GM10248 (cell line): ENCODE measurements around the gene SLC30A5.

Experiments
- CTCF ChIA-PET: fragments of 300-600 bp; sonication (Branson Sonifier 250); formaldehyde crosslinking; extraction: SDS; loops from one replicate; lab custom pipeline; 2021; ENCODE audit warnings: antibody characterized with exemption; lab: Yijun Ruan, JAX
- POLR2A ChIA-PET: fragments of 350-650 bp; sonication (Branson Sonifier 250); formaldehyde crosslinking; extraction: SDS; loops from one replicate; lab custom pipeline; 2020; ENCODE audit warnings: antibody characterized with exemption; lab: Yijun Ruan, JAX
- DNase-seq: peaks from one replicate; pipeline ENCODE4 v3.0.0; 2012; ENCODE audit errors: extremely low spot score
- CTCF ChIP-seq: IDR thresholded peaks from 2 replicates; pipeline ENCODE4 v1.5.1; 2012; ENCODE audit warnings: mild to moderate bottlenecking, low read depth; ENCODE audit errors: extremely low read depth, missing control alignments, control extremely low read depth

The SLC30A5 gene

GRCh38 chr5:69170495-69170894 is 76.7 kb downstream of the SLC30A5 start:
- no peak for TF ChIP-seq CTCF
- ChIA-PET POLR2A (no interaction called here), CTCF (interaction anchor here (1.3 kb wide), 2 partner anchors 64 to 77 kb away, joined by 3 to 4 read pairs; partner anchors contain the start of gene SLC30A5)
- no peak for DNase-seq

- no peak for DNase-seq
- no peak for TF ChIP-seq CTCF
- POLR2A ChIA-PET, result no interaction called here
- CTCF ChIA-PET, result interaction anchor here (1.3 kb wide), 2 partner anchors 64 to 77 kb away, joined by 3 to 4 read pairs; partner anchors contain the start of gene SLC30A5
These were observed 77.2 kb downstream of the SLC30A5 start for GRCh38 chr5:69170969-69171368.
